Stimulated activated CD4-positive, alpha-beta T cell treated with anti-CD3 and anti-CD28 coated beads, TNF-alpha, amount 100 ng/mL, for 48 hours (primary cell): Measurements from ENCODE around the gene TMBIM4.

ENCODE experiments used
- DNase-seq, 3 donors: peaks; one replicate each; pipeline ENCODE4 v3.0.0-alpha.2; 2020; ENCODE audit warnings: low read depth in 3 of 3

Gene TMBIM4

GRCh38 chr12:66090157-66090556 lies 79.6 kb downstream of the TMBIM4 start:
- no peak for DNase-seq

DNA sequence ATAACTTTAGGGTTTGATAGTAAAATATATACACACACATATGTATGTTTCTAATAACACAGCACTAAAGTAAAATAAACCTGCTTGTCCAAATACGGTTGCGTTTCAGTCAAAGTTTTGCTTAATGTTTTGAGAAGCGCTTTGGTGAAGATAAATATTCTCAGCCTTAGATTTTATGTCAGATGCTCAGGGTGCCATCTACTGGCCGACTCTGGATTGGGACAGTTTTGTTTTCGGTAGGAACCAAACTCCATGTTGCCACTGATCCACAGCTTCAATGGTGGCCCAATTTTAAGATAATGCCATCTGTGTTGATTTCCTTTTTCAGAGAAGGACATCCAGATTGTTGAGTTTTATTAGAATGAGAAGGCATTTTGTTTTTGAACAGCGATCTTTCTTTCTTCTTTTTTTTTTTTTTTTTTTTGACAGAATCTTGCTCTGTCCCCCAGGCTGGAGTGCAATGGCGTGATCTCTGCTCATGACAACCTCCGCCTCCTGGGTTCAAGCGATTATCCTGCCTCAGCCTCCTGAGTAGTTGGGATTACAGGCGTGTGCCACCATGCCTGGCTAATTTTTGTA lies 82.3 kb downstream of the TMBIM4 start:
- DNase-seq, result peak; percentile 17 to 36 (median 19)

GRCh38 chr12:66085998-66086397 lies 83.8 kb downstream of the TMBIM4 start:
- no peak for DNase-seq
